GM18520 (cell line): ENCODE data around the gene TBC1D9.

Experiments
- ATAC-seq: cut with Tn5 transposase; IDR thresholded peaks from one replicate; pipeline ENCODE4 v1.9.1; 2021; ENCODE audit not compliant: unreplicated experiment

The TBC1D9 gene

DNA sequence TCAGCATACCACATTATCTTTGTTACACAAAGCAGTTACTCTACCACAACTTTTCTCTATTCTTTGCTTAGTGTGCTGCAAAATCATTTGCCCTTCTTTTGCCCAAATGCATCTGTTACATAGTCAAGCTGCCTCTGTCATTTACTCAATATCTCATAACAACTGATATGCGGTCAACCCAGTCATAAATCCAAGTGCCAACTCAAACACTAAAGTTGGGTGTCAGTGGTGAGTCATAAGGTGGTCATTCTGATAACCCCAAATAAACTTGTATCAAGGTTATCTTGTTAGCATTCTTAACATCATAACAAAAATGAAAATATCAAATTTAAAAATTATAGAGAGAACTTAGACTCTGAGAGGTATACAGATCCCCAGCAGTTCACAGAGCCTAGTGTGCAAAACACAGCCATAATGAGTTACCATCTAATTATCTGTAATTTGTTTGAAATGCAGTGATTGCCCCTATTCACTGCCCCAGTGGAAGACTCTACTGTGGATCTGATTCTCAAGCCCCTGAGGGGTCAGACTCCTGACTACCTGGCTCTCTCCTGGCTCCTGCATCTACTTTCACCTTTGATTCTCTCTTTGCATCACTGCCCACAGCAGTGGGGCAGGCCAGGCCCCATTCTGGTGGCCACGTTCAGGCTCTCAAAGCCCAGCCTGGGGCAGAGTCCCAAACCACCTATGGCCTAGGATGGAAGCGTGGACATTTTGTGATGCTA is 29.2 kb downstream of the TBC1D9 start:
- ATAC-seq, result no peak

- no peak for ATAC-seq
These were observed 30.6 kb downstream of the TBC1D9 start for GRCh38 chr4:140725556-140725955.

DNA sequence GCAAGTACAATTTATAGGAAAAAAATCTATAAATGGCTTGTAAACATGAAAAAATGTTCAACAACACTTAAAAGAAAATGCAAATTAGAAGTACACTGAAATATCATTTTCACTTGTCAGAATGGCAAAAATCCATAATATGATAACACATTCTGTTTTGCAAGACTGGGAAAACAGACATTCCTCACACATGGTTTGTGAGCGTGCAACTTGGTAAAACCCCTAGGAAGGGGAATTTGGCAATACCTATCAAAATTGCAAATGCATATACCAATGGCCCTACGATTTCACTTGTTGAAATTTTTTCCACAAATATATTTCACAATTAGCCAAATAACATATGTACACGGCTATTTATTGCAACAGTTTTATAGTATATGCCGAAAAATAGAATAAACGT is 31.4 kb downstream of the TBC1D9 start:
- ATAC-seq, result no peak

- ATAC-seq, result no peak
These were observed 35.5 kb downstream of the TBC1D9 start for GRCh38 chr4:140720387-140721304.

DNA sequence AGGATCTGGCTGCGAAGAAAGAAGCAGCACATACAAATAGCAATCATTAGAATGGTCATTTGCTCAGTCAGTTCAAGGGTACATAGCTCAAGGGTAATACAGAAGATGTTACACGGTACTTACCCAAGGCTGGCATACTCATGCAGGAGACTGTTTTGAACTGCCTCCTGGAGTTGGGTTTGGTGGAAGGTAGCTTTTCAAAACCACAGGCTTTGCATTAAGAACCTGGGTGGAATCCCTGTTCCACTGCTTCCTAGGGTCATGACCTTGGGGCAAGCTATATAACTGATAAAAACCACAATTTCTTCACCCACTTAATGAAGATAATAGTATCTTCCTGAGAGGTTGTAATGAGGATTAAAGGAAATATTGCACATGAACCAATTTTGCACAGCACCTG is 36.5 kb downstream of the TBC1D9 start:
- ATAC-seq, result peak; percentile 74

GRCh38 chr4:140719022-140719421 is 37.2 kb downstream of the TBC1D9 start:
- ATAC-seq, result no peak

GRCh38 chr4:140718241-140718952 is 37.8 kb downstream of the TBC1D9 start:
- no peak for ATAC-seq

DNA sequence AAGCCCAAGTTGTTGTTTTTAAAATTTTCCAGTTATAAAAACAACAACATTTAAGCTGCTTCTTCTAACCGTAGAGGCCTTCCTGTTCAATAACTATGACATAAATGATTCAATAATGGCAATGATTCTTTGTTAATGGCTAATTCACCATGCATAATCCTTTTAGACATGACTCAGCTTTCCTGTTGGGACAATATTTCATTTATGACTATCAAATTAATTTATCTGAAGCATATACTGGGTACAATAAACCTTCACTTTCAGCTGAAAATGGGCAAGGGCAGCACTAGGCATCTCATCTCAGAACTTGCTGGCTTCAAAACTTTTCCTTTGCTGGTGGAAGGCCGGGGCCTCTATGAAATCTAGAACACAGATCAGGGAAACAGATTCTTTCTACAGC is 38.9 kb downstream of the TBC1D9 start:
- ATAC-seq, result no peak

GRCh38 chr4:140715119-140715518 is 41.1 kb downstream of the TBC1D9 start:
- no peak for ATAC-seq

GRCh38 chr4:140711910-140712309 is 44.3 kb downstream of the TBC1D9 start:
- no peak for ATAC-seq

- ATAC-seq, result no peak
These were observed 45.1 kb downstream of the TBC1D9 start for GRCh38 chr4:140710908-140711622.

- no peak for ATAC-seq
These were observed 48.9 kb downstream of the TBC1D9 start for GRCh38 chr4:140707325-140707724.

DNA sequence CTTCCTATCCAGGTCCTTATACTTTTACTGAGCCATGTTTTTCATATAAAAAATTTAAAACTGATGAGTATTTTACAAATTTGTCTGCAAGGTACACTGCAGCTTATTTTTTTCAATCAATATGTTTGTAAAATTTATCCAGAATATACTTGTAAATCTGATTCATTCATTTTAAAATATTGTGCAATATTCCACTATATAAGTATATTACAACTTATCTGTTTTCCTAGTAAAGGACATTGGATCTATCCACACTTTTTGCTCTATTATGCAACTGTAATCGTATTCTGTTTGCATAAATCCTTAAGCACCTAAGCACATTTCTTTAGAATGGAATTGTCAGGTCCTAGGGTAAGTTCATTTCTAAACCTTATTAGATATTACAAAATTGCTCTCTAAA is 49.5 kb downstream of the TBC1D9 start:
- ATAC-seq, result no peak

- ATAC-seq, result no peak
These were observed 49.9 kb downstream of the TBC1D9 start for GRCh38 chr4:140706276-140706625.

- ATAC-seq, result no peak
These were observed 50.4 kb downstream of the TBC1D9 start for GRCh38 chr4:140705625-140706275.

DNA sequence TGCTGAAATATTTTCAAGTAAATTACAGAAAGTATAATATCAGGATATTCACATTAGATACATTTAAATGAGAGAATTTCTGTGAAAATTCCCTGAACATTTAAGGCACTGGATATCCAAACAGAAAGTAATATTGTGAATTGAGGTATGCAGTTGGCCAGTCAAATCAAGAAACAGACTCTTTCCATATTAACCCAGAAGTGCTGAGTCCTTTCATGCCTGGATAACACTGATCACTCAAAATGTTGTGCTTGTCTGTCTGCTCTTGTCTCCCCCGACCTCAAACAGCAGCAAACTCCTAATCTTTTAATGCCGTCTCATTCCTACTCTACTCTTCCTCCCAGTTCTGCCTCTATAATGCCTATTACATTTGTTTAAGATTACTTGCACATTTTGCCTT is 51.2 kb downstream of the TBC1D9 start:
- ATAC-seq, result no peak

GRCh38 chr4:140704392-140704960 is 51.7 kb downstream of the TBC1D9 start:
- no peak for ATAC-seq

GRCh38 chr4:140703463-140703862 is 52.7 kb downstream of the TBC1D9 start:
- ATAC-seq, result no peak

- no peak for ATAC-seq
These were observed 54.0 kb downstream of the TBC1D9 start for GRCh38 chr4:140702096-140702757.

- ATAC-seq, result no peak
These were observed 55.1 kb downstream of the TBC1D9 start for GRCh38 chr4:140701071-140701470.
